Panc1 (cell line): Measurements from ENCODE around the gene RASSF5. TPM values are rescaled to one million over a fixed set of nuclear protein-coding genes. Genes with fewer than 3 reads are reported as not detected.

Experiments used
- ATAC-seq: fragments of 200-7000 bp; cut with Tn5 transposase; 2 replicates; pipeline ENCODE4 v1.9.1; 2020; ENCODE audit warnings: mild to moderate bottlenecking, moderate library complexity
- BruUV-seq: library from RNA; stranded (reverse); fragments of 400-500 nt; replicated peaks from 2 replicates; lab custom pipeline; 2021; lab: Mats Ljungman, UMichigan
- CTCF ChIA-PET: fragments of 300-600 bp; sonication (Branson Sonifier 250); formaldehyde crosslinking; loops from one replicate; lab custom pipeline; 2022; ENCODE audit warnings: antibody characterized with exemption; lab: Charles Lee
- POLR2A ChIA-PET: fragments of 300-600 bp; sonication (Branson Sonifier 250); formaldehyde crosslinking; loops from one replicate; lab custom pipeline; 2022; ENCODE audit warnings: antibody characterized with exemption; lab: Charles Lee
- DNase-seq: peaks from one replicate; pipeline ENCODE4 v3.0.0-alpha.2; 2010; ENCODE audit warnings: low read depth, low spot score
- H3K27ac ChIP-seq: 2 replicates; pipeline ENCODE4 v1.5.1; 2011; ENCODE audit warnings: mild to moderate bottlenecking, low read length, inconsistent platforms
- H3K27me3 ChIP-seq: fragments of 200-500 bp; sonication (Bioruptor generic); 2 replicates; pipeline ENCODE4 v1.6.0; 2014; ENCODE audit warnings: low read length, inconsistent platforms; ENCODE audit not compliant: control insufficient read depth, insufficient read depth
- H3K36me3 ChIP-seq: fragments of 200-500 bp; sonication (Bioruptor generic); 2 replicates; pipeline ENCODE4 v1.5.1; 2014; ENCODE audit warnings: inconsistent platforms, mild to moderate bottlenecking, low read length, moderate library complexity; ENCODE audit not compliant: control insufficient read depth, insufficient read depth
- H3K4me1 ChIP-seq: 2 replicates; pipeline ENCODE4 v1.5.1; 2011; ENCODE audit warnings: inconsistent platforms, mild to moderate bottlenecking, low read length, moderate library complexity; ENCODE audit not compliant: control insufficient read depth, insufficient read depth
- H3K4me3 ChIP-seq, 2 experiments: 2 replicates each; pipeline ENCODE4 v1.5.1; 2011 to 2012; ENCODE audit warnings: low read depth in 2 of 2, low read length in 2 of 2, mild to moderate bottlenecking in 2 of 2, inconsistent platforms in 1 of 2, moderate library complexity in 1 of 2
- H3K9me3 ChIP-seq: fragments of 200-500 bp; sonication (Bioruptor generic); 2 replicates; pipeline ENCODE4 v1.5.1; 2014; ENCODE audit warnings: low read depth, mild to moderate bottlenecking, inconsistent platforms, low read length, moderate library complexity; ENCODE audit not compliant: control insufficient read depth, insufficient read depth
- CTCF ChIP-seq: fragments of 450-650 bp; IDR thresholded peaks from 2 replicates; pipeline ENCODE4 v1.5.1; 2017; ENCODE audit warnings: mild to moderate bottlenecking
- POLR2AphosphoS5 ChIP-seq: IDR thresholded peaks from 2 replicates; pipeline ENCODE4 v1.6.1; 2012; ENCODE audit warnings: mild to moderate bottlenecking, low read depth, low read length, moderate library complexity
- REST ChIP-seq, 2 experiments: IDR thresholded peaks; 2 replicates each; pipeline ENCODE4 v1.6.1; 2011 to 2012; ENCODE audit warnings: low read depth in 2 of 2, control low read depth in 1 of 2, low read length in 1 of 2, mild to moderate bottlenecking in 1 of 2, moderate library complexity in 1 of 2; ENCODE audit not compliant: insufficient read depth in 1 of 2
- SIN3A ChIP-seq: IDR thresholded peaks from 2 replicates; pipeline ENCODE4 v1.6.1; 2012; ENCODE audit warnings: low read depth, mild to moderate bottlenecking, low read length, moderate library complexity, borderline replicate concordance; ENCODE audit not compliant: insufficient read depth
- TCF7L2 ChIP-seq: IDR thresholded peaks from 2 replicates; pipeline ENCODE4 v1.6.1; 2011; ENCODE audit warnings: mild to moderate bottlenecking, low read depth, low read length, inconsistent platforms
- in situ Hi-C: cut with HindIII; loops from 2 replicates; pipeline ENCODE4 v1.10.0; 2016; ENCODE audit warnings: low sequenced_read_pairs, low pct_unique_long_range_greater_than_20kb
- intact Hi-C: fragments of 100-400 bp; cut with micrococcal nuclease; formaldehyde crosslinking; loops from one replicate; pipeline ENCODE4 v1.10.0; 2022; ENCODE audit not compliant: unreplicated experiment
- total RNA-seq: library from RNA; stranded (reverse); gene quantifications from one replicate; pipeline ENCODE4 v1.2.1, GENCODE V29; 2021; ENCODE audit not compliant: unreplicated experiment

RASSF5 gene
- total RNA-seq, 1 experiment from 2014 or later, result 1.6 TPM

GRCh38 chr1:206466840-206467649, 40.3 kb upstream of the RASSF5 start:
- Histone ChIP-seq H3K4me1 (peaks cover 14% of the 10 kb centered on the region), H3K36me3 (no peaks in the 10 kb centered on the region), H3K27ac (no peak overlapping the region), H3K27me3 (no peaks in the 10 kb centered on the region), H3K4me3 (no peak overlapping the region), H3K9me3 (no peaks in the 10 kb centered on the region)
- BruUV-seq, result no TSS peak
- intact Hi-C loops (no loop called here), in situ Hi-C loops (no loop called here)
- no peak for TF ChIP-seq CTCF
- no peak for TF ChIP-seq POLR2AphosphoS5
- TF ChIP-seq REST (IDR thresholded peaks at IDR 0.05; ENCODE audit: insufficient read depth in 1 of 2, low read depth in 2 of 2, low read length in 1 of 2), result no peak
- TF ChIP-seq TCF7L2, result no peak
- no peak for TF ChIP-seq SIN3A
- DNase-seq (no peak), ATAC-seq (no peak)
- ChIA-PET POLR2A (no interaction called here), CTCF (no interaction called here)

- in situ Hi-C loops, result no loop called here
- intact Hi-C loops, result no loop called here
- Histone ChIP-seq H3K4me1 (peaks cover 14% of the 10 kb centered on the region), H3K27ac (no peak overlapping the region), H3K36me3 (no peaks in the 10 kb centered on the region), H3K9me3 (no peaks in the 10 kb centered on the region), H3K27me3 (no peaks in the 10 kb centered on the region), H3K4me3 (no peak overlapping the region)
- DNase-seq (no peak), ATAC-seq (no peak)
- ChIA-PET CTCF (no interaction called here), POLR2A (no interaction called here)
- BruUV-seq, result no TSS peak
- TF ChIP-seq CTCF (no peak), REST (IDR thresholded peaks at IDR 0.05; ENCODE audit: insufficient read depth in 1 of 2, low read depth in 2 of 2, low read length in 1 of 2) (no peak), SIN3A (no peak), TCF7L2 (no peak)
Observed at GRCh38 chr1:206467915-206468314, 39.4 kb upstream of the RASSF5 start.
